ENCODE measurements around the gene DALRD3.
A peak's percentile ranks its signal among the peaks of the same experiment; 100 is the strongest.

The DALRD3 gene

GRCh38 chr3:49004352-49005302 lies 13.8 kb downstream of the DALRD3 start:
- DNase-seq = no peak

GRCh38 chr3:49001155-49001554 lies 17.2 kb downstream of the DALRD3 start:
- DNase-seq = no peak

GRCh38 chr3:48999085-48999858 lies 19.1 kb downstream of the DALRD3 start:
- no peak for DNase-seq

- DNase-seq = no peak
These were observed 20.4 kb downstream of the DALRD3 start for GRCh38 chr3:48997714-48998637.

- no peak for DNase-seq
These were observed 21.2 kb downstream of the DALRD3 start for GRCh38 chr3:48997102-48997635.

GRCh38 chr3:48996640-48997039 lies 21.7 kb downstream of the DALRD3 start:
- no peak for DNase-seq

GRCh38 chr3:48993834-48994233 lies 24.5 kb downstream of the DALRD3 start:
- no peak for DNase-seq

GRCh38 chr3:48991851-48992545 lies 26.4 kb downstream of the DALRD3 start:
- DNase-seq = no peak

- peak; percentile 41 for DNase-seq
These were observed 27.5 kb downstream of the DALRD3 start for GRCh38 chr3:48990636-48991469.

GRCh38 chr3:48989796-48990635 lies 28.4 kb downstream of the DALRD3 start, which contains the start of gene P4HTM:
Gene P4HTM, plus strand, starts transcription at chr3:48990241. Its CDS starts 16 bp downstream, at chr3:48990257.
- peak; percentile 83 for DNase-seq

- DNase-seq = no peak
These were observed 29.1 kb downstream of the DALRD3 start for GRCh38 chr3:48989126-48989795.

- no peak for DNase-seq
These were observed 32.5 kb downstream of the DALRD3 start for GRCh38 chr3:48985831-48986376.

- DNase-seq = no peak
These were observed 33.7 kb downstream of the DALRD3 start for GRCh38 chr3:48984663-48985062.

GRCh38 chr3:48983096-48983495 lies 35.3 kb downstream of the DALRD3 start:
- DNase-seq = no peak

GRCh38 chr3:48982686-48983085 lies 35.7 kb downstream of the DALRD3 start:
- DNase-seq = no peak

GRCh38 chr3:48982016-48982415 lies 36.4 kb downstream of the DALRD3 start:
- DNase-seq = no peak

- no peak for DNase-seq
These were observed 38.1 kb downstream of the DALRD3 start for GRCh38 chr3:48980295-48980694.

- DNase-seq = no peak
These were observed 38.9 kb downstream of the DALRD3 start for GRCh38 chr3:48979451-48979850.

Data from stimulated activated CD4-positive, alpha-beta T cell treated with anti-CD3 and anti-CD28 coated beads, Interleukin-4, amount 100 ng/mL, for 24 hours (primary cell).